ENCODE measurements around the gene KCND2.

The KCND2 gene

GRCh38 chr7:120553491-120553890 is 280.5 kb downstream of the KCND2 start:
- H3K9me2 ChIP-seq (ENCODE audit: low read depth, low read length) = no peaks in the 10 kb centered on the region
- TF ChIP-seq EZH2 (IDR thresholded peaks at IDR 0.05; ENCODE audit: borderline replicate concordance, low read length) (no peak), CTCF (IDR thresholded peaks at IDR 0.05; ENCODE audit: low read length) (no peak)
- H4K20me1 ChIP-seq (ENCODE audit: insufficient read depth, low read length) = no peaks in the 10 kb centered on the region
- H3K4me1 ChIP-seq (ENCODE audit: insufficient read depth, low read length, severe bottlenecking) = no peaks in the 10 kb centered on the region
- H3K9ac ChIP-seq (ENCODE audit: low read length) = no peak overlapping the region
- no peak overlapping the region for H3K4me2 ChIP-seq (ENCODE audit: low read length)
- no peaks in the 10 kb centered on the region for H3F3A ChIP-seq (ENCODE audit: insufficient read depth, low read length)
- no peaks in the 10 kb centered on the region for H3K79me2 ChIP-seq (ENCODE audit: insufficient read depth, low read length)
- no peak overlapping the region for H3K27ac ChIP-seq (ENCODE audit: low read depth, low read length, poor library complexity, severe bottlenecking)
- H3K27me3 ChIP-seq (ENCODE audit: insufficient read depth, low read length) = no peaks in the 10 kb centered on the region
- H3K36me3 ChIP-seq (ENCODE audit: insufficient read depth, low read length) = no peaks in the 10 kb centered on the region
- H3K9me3 ChIP-seq (ENCODE audit: low read length) = no peaks in the 10 kb centered on the region
- H2AFZ ChIP-seq (ENCODE audit: low read length) = no peak overlapping the region
- H3K4me3 ChIP-seq (ENCODE audit: low read depth, low read length, poor library complexity, severe bottlenecking) = no peak overlapping the region

- Histone ChIP-seq H3K9me3 (ENCODE audit: low read length) (no peaks in the 10 kb centered on the region), H3K27ac (ENCODE audit: low read depth, low read length, poor library complexity, severe bottlenecking) (no peak overlapping the region), H3K27me3 (ENCODE audit: insufficient read depth, low read length) (no peaks in the 10 kb centered on the region), H3K9me2 (ENCODE audit: low read depth, low read length) (no peaks in the 10 kb centered on the region), H3K4me2 (ENCODE audit: low read length) (no peak overlapping the region), H2AFZ (ENCODE audit: low read length) (no peak overlapping the region), H3K4me3 (ENCODE audit: low read depth, low read length, poor library complexity, severe bottlenecking) (no peak overlapping the region), H4K20me1 (ENCODE audit: insufficient read depth, low read length) (no peaks in the 10 kb centered on the region), H3K36me3 (ENCODE audit: insufficient read depth, low read length) (no peaks in the 10 kb centered on the region), H3K79me2 (ENCODE audit: insufficient read depth, low read length) (no peaks in the 10 kb centered on the region), H3K4me1 (ENCODE audit: insufficient read depth, low read length, severe bottlenecking) (no peaks in the 10 kb centered on the region), H3F3A (ENCODE audit: insufficient read depth, low read length) (no peaks in the 10 kb centered on the region), H3K9ac (ENCODE audit: low read length) (no peak overlapping the region)
- TF ChIP-seq EZH2 (IDR thresholded peaks at IDR 0.05; ENCODE audit: borderline replicate concordance, low read length) (no peak), CTCF (IDR thresholded peaks at IDR 0.05; ENCODE audit: low read length) (peak; percentile 94)
Observed at GRCh38 chr7:120554960-120555571, 282.1 kb downstream of the KCND2 start.

- Histone ChIP-seq H3K9me3 (ENCODE audit: low read length) (no peaks in the 10 kb centered on the region), H3K27me3 (ENCODE audit: insufficient read depth, low read length) (no peaks in the 10 kb centered on the region), H3K9ac (ENCODE audit: low read length) (no peak overlapping the region), H3F3A (ENCODE audit: insufficient read depth, low read length) (no peaks in the 10 kb centered on the region), H3K4me2 (ENCODE audit: low read length) (no peak overlapping the region), H3K4me1 (ENCODE audit: insufficient read depth, low read length, severe bottlenecking) (no peaks in the 10 kb centered on the region), H3K9me2 (ENCODE audit: low read depth, low read length) (no peaks in the 10 kb centered on the region), H2AFZ (ENCODE audit: low read length) (no peak overlapping the region), H3K27ac (ENCODE audit: low read depth, low read length, poor library complexity, severe bottlenecking) (no peak overlapping the region), H4K20me1 (ENCODE audit: insufficient read depth, low read length) (no peaks in the 10 kb centered on the region), H3K79me2 (ENCODE audit: insufficient read depth, low read length) (no peaks in the 10 kb centered on the region), H3K36me3 (ENCODE audit: insufficient read depth, low read length) (no peaks in the 10 kb centered on the region), H3K4me3 (ENCODE audit: low read depth, low read length, poor library complexity, severe bottlenecking) (no peak overlapping the region)
- TF ChIP-seq CTCF (IDR thresholded peaks at IDR 0.05; ENCODE audit: low read length) (no peak), EZH2 (IDR thresholded peaks at IDR 0.05; ENCODE audit: borderline replicate concordance, low read length) (no peak)
Observed at GRCh38 chr7:120564145-120564544, 291.2 kb downstream of the KCND2 start.
